Measurements from ENCODE around the gene ACTMAP.
"Not testable (repeated sequence)": the region's sequence is repeated elsewhere in the genome, so short reads cannot be mapped to it uniquely, and the experiment has no call there.

The ACTMAP gene

GRCh38 chr19:40775632-40776022 lies 25.4 kb upstream of the ACTMAP start:
- DNase-seq = no peak

DNA sequence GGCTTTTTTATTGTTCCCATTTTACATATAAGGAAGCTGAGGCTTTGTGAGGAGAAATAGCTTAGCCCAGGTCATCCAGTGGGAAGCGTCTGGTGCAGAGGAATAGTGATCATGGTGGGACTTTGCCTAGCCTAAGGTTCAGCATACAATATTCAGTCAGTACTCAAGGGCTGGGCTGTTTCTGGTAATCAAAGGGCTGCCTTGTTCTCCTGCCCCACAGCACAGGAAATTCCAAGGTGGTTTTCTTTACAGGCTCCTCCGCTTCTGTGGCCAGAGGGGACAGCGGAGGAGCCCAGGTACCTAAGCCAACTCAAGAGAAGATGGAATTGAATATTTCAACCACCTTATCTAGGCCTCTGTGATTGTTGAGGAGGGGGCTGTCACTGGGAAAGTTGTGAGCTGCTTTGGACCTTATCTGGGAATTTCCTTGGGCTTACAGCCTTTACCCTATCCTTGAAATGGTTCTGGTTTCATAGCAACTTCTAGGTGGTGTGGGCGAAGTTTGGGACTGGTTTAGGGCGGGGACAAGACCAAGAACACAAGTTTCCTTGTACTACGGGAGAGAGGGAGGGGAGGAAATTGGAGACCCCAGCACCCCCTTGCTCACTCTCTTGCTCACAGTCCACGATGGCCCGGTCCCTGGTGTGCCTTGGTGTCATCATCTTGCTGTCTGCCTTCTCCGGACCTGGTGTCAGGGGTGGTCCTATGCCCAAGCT lies 24.8 kb upstream of the ACTMAP start, which contains the start of gene MIA:
TSS of gene MIA (plus strand) at position 606 of the 716 bp plus-strand sequence. CDS start at position 628, 22 bp downstream.
- no peak for DNase-seq

DNA sequence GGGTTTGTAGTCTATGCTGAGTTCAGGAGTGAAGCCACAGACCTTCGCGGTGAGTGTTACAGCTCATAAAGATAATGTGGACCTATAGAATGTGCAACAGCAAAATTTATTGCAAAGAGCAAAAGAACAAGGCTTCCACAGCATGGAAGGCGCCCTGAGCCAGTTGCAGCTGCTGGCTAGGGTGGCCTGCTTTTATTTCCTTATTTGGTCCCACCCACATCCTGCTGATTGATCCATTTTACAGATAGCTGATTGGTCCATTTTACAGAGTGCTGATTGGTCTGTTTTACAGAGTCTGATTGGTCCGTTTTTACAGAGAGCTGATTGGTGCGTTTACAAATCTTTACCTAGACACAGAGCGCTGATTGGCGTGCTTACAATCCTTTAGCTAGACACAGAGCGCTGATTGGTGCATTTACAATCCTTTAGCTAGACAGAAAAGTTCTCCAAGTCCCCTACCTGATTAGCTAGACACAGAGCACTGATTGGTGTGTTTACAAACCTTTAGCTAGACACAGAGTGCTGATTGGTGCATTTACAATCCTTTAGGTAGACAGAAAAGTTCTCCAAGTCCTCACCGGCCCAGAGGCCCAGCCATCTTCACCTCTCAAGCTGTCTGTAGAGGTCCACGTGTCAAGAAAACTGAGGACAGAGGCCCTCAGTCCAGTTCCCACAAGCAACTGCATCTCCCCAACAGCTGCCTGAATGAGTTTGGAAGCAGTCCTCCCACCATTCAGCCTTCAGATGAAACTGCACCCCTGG lies 21.0 kb upstream of the ACTMAP start:
- peak; percentile 47 for DNase-seq

- DNase-seq = no peak
These were observed 18.6 kb upstream of the ACTMAP start for GRCh38 chr19:40768869-40769268.

GRCh38 chr19:40766385-40766784 lies 16.1 kb upstream of the ACTMAP start:
- DNase-seq = not testable (repeated sequence)

- DNase-seq = no peak
These were observed 13.7 kb upstream of the ACTMAP start for GRCh38 chr19:40763963-40764362.

DNA sequence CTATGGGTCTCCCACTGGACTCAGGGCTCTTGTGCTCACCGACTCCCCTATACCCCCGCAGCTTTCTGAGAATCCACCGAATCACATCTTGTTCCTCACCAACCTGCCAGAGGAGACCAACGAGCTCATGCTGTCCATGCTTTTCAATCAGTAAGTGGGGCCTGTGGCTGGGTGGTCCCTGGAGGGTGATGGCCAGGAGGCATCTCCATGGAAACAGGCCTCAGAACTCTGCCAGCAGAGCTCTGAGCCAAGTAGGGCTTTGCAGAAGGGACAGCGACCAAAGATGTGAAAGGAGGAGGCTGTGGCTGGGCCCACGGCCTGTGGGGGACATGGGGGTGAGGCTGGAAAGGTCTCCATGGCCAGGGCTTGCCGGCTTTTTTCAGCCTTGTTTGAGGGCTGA lies 13.2 kb upstream of the ACTMAP start:
- no peak for DNase-seq

DNA sequence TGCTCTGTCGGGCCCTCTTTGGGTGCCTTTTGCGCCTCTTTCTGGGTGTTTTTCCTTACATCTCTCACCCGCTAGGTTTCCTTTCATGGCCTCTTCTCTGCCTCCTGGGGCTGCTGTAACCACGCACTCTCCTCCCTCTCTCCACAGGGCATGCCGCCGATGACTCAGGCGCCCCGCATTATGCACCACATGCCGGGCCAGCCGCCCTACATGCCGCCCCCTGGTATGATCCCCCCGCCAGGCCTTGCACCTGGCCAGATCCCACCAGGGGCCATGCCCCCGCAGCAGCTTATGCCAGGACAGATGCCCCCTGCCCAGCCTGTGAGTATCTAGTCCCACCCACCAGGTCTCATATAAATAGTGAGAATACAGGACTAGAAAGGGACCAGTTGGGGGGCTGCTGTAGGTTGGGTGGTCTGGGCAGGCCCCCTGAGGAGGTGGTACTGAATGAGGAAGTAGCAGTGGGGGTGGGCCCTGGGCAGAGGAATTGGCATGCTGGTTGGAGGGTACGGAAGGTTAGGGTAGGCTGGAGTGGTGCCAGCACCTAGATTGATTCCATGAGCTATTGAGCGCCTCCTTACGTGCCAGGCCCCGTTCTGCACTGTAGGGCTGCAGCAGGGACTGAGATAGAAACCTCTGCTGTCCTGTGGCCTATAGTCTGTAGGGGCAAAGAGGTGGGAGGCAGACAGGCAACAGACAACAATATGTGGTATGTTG lies 12.6 kb upstream of the ACTMAP start:
- DNase-seq = no peak

- no peak for DNase-seq
These were observed 9.1 kb upstream of the ACTMAP start for GRCh38 chr19:40759352-40759751.

- DNase-seq = no peak
These were observed 8.2 kb upstream of the ACTMAP start for GRCh38 chr19:40758491-40758890.

DNA sequence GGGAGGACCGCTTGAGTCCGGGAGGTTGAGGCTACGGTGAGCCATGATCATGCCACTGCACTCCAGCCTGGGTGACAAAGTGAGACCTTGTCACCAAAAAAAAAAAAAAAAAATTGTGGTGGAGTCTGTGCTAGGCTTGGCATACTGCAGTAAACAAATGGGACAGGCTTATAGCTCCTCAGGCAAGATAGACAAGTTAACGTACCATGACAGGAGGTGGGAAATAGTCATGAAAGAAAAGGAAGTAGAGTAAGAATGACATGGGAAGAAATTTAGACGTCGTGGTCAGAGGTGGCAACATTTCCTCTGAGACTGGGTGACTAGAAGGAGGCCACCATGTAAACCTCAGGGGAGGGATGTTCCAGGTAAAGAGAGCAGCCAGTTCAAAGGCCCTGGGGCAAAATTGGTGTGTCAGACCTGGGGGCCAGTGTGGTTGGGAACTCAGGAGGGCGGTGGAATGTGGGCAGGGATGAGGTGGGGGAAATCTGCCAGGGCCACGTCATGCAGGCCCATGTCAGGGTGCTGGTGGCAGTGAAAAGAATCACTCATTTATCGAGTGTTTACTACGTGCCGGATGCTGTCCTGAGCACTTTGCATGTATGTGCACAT lies 6.3 kb upstream of the ACTMAP start:
- DNase-seq = no peak

- no peak for DNase-seq
These were observed 5.5 kb upstream of the ACTMAP start for GRCh38 chr19:40755791-40756190.

GRCh38 chr19:40755248-40755624 lies 5.0 kb upstream of the ACTMAP start:
- no peak for DNase-seq

DNA sequence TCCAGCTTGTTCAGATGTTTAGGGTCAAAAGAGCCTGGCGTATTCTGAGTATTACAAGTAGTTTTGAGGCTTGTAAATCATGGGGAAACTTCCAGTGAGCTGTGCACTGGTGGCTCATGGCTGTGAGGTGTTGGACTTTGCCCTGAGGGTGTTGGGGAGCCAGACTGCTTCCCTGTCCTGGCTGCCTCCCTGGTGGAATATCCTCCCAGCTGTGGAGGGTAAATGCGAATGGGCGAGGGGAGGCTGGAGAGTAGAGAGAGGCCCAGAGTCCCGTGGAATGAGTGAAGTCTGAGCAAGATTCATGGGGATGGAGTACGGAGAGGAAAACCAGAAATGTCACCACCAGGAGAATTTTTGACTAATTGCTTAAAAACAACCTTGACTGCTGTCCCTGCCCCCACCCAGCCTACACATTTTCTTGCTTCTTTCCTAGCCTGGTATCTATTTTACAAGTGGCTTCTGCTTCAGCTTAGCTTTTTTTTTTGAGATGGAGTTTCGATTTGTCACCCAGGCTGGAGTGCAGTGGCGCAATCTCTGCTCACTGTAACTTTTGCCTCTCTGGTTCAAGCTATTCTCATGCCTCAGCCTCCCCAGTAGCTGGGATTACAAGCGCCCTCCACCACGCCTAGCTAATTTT lies 4.5 kb upstream of the ACTMAP start:
- no peak for DNase-seq

DNA sequence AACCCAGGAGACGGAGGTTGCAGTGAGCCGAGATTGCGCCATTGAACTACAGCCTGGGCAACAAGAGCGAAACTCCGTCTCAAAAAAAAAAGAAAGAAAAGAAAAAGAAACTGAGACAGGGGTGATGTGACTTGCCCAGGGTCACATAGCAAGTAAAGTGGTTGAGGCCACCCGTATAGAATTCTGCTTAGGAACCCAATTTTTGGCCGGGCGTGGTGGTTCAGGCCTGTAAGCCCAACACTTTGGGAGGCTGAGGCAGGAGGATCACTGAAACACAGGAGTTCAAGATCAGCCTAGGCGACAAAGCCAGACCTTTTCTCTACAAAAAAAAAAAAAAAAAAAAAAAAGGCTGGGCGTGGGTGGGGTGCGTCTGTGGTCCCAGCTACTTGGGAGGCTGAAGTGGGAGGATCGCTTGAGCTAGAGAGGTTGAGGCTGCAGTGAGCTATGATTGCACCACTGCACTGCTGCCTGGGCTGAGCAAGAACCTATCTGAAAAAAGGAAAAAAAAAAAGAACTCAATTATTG lies 2.0 kb upstream of the ACTMAP start:
- DNase-seq = no peak

GRCh38 chr19:40750874-40751537 lies 729 bp upstream of the ACTMAP start, which contains the start of gene SNRPA:
Gene SNRPA, plus strand, starts transcription at chr19:40751203. Its CDS starts 206 bp downstream, at chr19:40751409.
- peak; percentile 99 for DNase-seq

DNA sequence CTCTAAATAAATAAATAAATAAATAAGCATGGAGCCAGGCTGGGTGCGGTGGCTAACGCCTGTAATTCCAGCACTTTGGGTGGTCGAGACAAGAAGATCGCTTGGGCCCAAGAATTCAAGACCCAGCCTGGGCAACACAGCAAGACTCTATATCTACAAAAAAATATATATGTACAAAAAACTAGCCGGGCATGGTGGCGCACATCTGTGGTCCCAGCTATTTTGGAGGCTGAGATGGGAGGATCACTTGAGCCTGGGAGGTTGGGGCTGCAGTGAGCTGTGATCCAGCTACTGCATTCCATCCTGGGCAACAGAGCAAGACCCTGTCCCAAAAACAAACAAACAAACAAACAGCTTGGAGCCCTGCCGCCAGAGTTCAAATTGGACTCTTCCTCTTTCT lies 2.7 kb downstream of the ACTMAP start:
- no peak for DNase-seq

- DNase-seq = no peak
These were observed 4.9 kb downstream of the ACTMAP start for GRCh38 chr19:40745402-40745780.

DNA sequence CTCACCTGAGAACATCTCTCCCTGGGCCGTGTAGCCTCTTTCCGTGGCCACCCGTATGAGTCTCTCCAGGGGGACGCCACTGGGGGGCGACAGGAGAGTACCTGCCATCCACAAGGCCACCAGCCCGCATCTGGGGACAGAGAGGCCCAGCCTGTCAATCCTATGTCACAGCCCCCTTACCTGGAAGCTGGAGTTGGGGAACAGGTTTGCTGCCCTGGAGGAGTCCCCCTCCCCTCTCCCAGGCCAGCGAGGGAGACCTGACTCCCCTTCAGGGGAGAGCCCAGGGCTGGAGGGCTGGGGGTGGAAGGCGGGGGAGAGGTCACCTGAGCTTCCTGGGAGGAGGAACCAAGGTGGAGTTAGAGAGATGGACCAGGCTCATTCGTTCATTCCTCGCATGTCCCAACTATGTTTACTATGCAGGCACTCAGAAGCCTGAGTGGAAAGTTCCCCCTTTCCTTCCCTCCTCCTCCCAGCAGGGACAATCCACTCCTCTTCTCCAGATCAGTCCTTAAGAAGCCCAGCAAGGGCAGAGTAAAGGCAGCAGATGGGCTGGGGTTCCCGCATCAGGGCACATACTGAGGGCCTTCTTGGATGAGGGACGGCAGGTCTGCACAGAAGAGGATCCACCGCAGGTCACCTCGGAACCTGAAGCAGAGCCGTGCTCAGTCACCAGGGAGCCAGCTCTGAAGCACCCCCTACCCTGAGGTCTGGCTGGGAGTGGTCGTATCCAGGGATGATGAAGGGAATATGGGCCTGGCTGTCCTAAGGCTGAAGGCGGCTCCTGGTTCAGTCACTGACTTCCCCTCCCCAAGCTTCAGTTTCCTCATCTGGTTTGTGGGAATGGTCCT lies 5.5 kb downstream of the ACTMAP start:
- no peak for DNase-seq

- no peak for DNase-seq
These were observed 6.4 kb downstream of the ACTMAP start for GRCh38 chr19:40743926-40744325.

DNA sequence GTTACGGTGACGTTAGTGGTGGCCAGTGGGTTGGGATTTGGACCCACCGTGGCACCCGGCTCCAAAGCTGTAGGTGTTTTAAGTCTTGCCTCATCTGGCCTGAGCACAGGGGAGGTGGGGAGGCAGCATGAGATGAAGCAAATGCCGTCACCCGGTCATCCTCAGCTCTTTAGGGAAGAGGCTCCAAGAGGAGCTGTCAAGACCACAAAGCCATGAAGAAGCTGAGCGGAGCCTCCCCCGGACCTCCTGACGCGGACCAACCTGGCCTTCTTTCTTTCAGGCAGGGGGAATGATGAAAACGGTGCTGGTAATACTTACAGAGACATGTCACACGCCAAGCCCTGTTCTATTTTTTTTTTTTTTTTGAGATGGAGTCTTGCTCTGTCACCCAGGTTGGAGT lies 7.4 kb downstream of the ACTMAP start:
- DNase-seq = no peak
